ENCODE data around the gene SEH1L.
A peak's percentile ranks its signal among the peaks of the same experiment; 100 is the strongest.

The SEH1L gene

DNA sequence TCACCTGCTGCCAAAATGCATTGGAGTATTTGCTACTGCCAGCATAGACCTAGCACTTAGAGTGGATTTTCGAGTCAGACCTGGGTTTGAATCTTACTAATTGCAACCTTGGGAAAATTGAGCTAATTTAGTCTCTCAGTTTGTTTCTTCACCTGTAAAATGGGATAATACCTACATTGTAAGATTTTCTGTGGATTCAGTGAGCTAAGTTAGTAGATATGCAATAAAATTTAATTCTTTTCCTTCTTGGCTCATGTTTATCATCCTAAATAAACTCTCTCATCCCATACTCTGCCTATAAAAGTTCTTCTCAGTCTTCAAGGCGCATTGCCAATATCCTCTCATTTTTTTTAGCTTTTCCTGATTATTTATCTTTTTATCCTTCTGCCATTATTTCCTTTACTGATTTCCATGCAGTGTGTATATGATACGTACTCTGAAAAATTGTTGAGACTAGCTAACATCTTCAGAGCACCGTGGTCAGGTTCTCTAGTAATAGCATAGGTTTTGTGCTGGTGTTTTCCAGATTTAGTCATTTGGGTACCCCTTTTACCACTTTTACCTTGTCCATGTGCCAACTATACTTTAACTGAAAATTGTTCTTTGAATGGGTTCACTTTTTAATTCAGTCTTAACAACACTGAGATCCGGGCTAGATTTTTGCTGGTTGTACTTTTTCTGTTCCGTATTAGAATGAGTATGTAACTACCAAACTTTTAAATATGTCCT lies 50.7 kb downstream of the SEH1L start:
- no peak for DNase-seq

DNA sequence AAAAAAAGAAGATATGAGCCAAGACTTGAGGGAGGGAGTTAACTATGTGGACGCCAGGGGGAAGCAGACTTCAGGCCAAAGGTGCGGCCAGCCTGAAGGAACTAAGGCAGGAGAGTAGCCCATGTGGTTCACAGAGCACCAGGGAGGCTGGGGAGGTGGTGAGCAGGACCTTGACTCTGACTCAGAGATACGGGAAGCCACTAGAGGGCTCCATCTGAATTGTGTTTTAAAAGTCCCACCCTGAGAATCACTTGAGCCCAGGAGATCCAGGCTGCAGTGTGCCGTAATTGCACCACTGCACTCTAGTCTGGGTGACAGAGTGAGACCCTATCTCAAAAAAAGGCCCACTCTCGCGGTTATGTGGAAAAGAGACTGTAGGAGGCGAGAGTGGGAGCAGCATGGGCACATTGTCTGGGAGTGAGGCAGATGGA lies 55.7 kb downstream of the SEH1L start:
- peak; percentile 63 for DNase-seq

DNA sequence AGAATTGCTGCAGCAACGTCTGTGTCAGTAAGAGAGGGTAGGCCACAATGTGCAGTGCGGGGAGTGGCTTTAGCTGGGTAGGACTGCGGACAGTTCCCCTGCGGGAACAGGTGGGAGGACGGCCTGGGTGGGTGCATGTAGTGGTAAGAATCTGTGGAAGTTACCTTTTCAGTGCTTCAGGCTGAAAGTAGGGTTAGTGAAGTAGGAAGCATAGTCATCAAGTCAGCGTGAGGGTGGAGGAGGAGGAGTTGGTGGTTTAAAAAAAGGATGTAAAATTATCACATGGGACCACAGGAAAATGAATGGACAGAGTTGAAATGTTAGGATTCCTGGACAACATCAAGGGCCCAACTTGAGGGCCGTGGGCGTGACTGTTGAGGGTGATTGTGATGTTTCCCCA lies 56.6 kb downstream of the SEH1L start:
- no peak for DNase-seq

DNA sequence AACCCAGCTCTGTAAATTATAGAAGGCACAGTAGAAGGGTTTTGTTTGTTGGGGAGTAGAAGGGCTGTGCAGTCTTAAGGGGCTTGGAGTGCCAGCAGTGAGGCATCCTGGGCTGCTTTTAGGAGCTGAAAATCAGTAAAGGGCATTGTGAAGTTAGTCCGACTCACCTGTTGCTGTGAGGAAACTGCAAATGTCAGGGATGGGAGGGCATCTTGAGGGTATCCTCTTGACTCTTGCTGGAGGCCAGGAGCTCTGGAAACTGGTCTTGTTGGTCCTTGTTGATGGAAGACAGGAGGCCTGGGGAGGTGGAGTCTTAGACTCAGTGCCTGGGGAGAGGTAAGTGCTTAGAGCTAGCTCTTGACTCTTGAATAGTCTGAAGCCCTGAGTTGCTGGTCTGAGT lies 57.5 kb downstream of the SEH1L start:
- no peak for DNase-seq

DNA sequence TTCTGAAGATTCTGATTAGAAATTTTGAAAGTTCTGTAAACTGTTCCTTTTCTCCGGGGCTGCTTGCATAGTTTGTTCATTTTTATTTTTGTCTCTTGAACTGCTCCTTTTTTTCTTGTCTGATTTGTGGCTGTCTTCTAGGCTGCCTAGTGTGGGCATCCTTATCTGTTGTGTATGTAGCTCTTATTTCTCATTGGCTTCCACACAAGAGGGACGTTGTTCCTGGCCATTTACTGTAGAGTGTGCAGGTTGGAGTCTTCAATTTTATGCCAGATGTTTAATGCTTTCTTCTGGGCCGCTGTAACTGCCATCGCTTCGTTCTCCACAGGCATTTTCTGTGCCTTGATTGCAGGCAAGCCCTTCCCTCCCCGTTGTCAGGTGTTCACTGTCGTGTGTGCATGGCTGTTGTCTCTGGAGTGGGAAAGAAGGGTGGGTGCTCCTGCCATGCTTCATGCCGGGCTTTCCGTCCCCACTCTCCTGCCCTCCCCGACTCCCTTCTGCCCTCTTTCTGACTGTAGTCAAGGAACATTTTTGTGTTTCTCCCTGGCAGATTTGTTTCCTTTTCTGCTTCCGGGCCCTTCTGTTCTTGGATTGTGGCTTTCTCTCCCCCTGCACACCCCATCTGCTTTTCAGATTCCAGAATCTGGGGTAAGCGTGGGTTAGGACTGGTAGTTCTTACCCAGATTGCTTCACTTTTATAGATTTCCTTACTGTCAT lies 58.9 kb downstream of the SEH1L start:
- DNase-seq: no peak

DNA sequence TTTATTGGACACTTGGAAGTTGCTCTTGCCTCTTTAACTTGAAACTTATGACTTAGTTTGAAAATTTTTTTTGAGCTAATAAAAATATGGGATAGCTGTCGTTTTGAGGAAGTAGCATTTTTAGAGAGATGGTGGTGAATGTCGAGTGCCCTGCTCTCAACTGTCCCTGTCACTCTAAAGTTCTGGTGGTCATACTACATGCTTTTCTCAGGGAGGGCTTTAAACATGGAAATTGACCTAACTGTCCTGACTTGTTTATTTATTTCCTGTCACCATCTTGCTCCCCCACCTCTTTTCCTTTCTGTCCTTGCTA lies 59.4 kb downstream of the SEH1L start:
- DNase-seq: no peak

DNA sequence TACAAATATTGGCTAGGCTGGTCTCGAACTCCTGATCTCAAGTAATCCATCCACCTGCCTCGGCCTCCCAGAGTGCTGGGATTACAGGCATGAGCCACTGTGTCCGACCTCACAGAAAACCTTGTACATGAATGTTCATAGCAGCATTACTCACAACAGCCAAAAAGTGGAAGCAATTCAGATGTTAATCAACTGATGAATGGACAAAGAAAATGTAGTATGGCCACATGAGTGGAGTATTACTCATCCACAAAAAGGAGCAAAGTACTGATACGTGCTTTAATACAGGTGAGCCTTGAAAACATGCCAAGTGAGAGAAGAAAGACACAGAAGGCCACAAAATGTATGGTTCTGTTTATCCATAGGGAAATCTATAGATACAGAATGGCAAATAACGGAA lies 63.9 kb downstream of the SEH1L start:
- no peak for DNase-seq

DNA sequence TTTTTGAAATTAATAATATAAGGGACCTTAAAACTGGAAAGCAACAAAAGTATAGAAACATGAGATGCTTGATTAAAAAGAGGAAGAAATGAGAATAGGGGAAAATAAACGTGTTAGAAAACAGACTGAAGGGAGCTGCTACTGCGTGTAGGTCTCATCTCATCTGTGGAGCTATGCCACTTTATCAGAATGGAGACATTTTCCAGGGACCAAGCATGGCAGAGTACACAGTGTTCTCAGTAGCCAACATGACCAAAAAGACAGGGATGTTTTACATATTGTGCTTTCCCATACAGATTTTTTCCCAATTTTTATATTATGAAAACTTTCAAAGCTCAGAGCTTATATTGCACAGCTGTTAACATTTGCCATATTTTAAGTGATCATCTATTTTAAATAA lies 66.4 kb downstream of the SEH1L start:
- no peak for DNase-seq

DNA sequence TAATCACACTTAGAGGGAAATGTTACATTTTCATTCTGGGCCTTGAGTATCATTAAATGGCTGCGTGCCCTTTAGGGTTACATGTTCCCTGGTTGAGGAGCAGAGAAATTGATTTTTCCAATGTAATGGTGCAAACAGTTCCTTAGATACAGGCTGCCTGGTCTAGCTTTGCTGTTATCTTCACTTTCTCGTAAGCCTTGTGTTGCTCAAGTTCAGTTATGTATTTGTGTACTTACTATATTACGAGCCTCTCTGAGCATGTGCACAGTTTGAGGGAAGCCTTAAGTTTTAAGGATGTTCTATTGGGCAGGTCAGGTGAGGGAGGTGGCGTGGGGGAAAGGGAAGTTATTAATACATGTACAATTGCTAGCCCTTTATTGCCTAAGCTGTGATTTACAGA lies 67.0 kb downstream of the SEH1L start:
- DNase-seq: no peak

DNA sequence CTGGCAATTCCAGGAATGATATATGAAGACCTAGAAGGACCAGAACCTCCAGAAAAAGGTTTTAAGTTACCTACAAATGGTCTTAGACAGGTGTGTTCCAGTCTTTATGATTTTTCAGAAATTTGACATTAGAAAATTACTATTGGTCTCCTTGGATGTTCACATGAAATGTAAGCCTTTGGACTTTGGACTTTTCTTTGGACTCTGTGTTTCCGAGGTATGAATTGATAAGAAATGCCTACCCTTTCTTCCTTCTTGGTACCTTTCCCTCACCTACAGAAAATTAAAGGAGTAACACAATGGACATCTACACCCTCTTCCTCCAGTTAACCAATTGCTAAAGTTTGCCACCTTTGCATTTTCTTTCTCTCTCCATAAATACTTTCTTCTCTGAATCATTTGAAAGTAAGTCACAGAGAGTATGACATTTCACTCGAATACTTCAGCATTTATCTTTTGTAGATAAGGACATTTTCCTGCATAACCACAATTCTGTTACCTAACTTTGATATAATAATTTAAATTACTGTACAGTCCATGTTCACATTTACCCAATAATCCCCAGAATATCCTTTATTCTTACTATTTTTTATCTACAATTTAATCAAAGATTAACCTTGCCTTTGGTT lies 69.5 kb downstream of the SEH1L start:
- DNase-seq: no peak

DNA sequence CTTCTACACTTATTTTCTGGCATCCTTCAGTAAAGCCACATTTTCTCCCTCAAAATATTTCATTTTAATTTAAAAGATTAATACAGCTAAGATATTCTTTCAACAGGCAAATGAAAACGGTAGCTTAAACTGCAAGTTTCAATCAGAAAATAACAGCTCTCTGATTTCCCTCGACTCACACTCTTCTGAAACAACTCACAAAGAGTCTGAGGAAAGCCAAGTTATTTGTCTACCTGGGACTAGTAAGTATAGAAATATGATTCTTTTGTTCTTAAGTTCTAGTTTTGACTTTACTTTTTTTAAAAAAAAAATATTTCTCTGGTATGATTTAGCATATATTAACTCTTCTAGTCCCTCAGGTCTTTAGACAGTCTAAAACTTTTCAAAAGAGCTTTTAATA lies 70.6 kb downstream of the SEH1L start:
- no peak for DNase-seq

DNA sequence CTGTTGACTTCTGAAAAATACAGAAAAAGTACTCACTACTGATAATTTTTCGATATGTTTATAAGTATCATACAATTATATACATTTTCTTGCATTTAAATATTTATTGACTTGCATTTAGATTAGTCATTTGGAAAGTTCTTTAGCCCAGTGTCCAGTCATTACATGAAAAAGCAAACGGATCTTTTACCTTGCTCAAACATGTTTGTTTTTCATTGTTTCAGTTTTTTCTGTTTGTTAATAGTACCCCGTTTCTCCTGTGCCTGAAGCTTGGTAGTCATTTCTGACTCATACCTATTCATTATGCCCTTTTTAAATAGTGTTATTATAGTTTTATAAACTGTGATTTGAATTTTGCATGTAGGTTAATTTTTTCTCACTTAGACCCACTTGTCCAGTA lies 71.5 kb downstream of the SEH1L start:
- peak; percentile 39 for DNase-seq

DNA sequence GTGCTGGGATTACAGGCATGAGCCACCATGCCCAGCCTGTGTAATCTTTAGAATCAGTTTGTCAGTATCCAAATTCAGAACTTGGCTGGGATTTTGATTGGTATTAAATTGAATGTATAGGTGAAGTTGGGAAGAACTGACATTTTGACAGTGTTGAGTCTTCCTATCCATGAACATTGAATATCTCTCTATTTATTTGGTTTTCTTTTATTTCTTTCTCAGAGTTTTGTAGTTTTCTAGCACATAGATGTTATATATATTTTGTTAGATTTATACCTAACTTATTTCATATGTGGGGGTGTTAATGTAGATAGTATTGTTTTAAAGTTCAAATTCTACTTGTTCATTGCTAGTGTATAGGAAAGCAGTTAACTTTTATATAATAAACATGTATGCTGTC lies 74.8 kb downstream of the SEH1L start:
- no peak for DNase-seq

DNA sequence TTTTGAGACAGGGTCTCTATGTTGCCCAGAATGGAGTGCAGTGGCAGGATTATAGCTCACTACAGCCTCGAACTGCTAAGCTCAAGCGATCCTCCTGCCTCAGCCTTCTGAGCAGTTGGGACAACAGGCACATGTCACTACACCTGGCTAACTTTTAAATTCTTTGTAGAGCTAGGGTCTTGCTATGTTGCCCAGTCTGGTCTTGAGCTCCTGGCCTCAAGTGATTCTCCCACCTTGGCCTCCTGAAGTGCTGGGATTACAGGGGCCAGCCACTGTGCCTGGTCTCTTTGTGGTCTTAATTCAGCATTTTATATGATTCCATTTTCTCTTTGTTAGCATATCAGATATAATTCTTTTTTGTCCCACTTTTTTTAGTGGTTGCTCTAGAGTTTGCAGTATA lies 77.4 kb downstream of the SEH1L start:
- DNase-seq: no peak

DNA sequence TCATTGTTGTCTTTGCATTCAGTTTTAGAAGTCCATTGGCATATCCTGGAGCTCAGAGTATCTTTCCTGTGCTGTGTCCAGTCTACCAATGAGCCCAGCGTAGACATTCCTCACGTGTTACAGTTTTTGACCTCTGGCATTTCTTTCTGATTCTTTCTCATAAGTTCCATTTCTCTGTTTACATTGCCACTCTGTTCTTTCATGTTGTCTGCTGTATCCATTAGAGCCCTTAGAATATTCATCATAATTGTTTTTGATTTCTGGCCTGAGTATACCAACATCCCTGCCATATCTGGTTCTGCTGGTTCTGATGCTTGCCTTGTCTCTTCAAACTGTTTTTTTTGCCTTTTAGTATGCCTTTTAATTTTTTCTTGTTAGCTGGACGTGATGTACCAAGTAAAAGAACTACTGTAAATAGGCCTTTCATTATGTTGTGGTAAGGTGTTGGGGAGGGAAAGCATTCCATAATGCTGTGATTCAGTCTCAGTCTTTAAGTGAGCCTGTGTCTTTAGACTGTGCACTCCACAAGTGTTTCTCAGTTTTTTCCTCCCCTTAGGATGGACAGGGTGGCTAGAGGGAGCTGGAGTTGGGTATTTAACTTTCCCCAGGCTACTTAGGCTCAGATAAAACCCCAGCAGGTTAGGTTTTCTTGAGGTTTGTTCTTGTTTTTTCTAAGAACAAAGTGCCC lies 78.9 kb downstream of the SEH1L start:
- peak; percentile 18 for DNase-seq

DNA sequence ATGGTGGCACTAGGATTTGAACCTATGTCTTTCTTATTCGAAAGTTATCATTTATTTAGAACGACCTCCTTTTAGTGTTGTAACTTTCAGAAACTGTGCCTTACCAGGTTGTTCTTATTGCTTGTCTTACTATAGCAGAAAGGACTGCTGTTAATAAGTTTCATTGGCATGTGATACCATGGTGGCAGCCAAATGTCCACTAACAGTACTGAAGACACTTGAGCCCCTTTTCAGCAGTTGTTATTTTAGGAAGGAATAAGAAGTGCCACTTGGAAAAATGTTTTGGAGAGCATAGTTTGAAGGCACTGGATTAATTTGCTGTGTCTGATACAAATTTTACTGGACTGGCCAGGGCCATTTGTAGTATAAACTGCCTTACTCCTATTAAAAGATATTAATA lies 81.1 kb downstream of the SEH1L start:
- DNase-seq: no peak

DNA sequence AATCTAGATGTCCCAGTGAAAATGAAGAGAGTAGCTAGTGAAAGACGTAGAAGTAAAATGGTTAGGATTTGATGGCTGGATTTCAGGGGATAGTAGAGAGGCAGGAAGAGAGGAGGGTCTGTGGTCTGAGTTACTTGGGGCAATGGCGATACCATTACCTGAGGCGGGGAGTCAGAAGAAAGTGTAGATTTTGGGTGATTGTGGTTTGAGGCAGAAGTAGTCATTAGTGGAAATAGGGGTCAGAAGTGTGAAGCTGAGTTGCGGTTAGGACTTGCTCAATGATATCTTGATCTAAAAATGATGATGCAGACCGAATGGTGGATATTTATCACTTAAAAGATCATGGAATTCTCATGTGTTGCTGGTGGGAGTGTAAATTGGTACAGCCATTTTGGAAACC lies 84.4 kb downstream of the SEH1L start:
- no peak for DNase-seq

DNA sequence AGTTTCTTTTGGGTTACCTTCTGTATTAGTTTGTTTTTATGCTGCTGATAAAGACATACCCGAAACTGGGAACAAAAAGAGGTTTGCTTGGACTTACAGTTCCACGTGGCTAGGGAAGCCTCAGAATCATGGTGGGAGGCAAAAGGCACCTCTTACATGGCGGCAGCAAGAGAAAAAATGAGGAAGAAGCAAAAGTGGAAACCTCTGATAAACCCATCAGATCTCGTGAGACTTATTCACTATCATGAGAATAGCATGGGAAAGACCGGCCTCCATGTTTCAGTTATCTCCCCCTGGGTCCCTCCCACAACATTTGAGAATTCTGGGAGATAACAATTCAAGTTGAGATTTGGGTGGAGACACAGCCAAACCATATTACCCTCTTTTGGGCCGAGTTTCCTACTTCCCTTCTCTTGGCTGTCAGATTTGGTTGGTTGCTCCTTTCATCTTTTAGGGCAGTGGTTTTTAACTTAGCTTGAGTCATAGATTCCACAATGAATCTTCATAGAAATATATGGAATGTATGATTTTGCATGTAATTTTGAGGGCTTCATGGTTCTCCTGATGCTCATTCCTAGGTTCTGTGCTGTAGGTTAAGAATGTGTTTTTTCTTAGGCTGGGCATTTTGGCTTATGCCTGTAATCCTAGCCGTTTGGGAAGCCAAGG lies 87.6 kb downstream of the SEH1L start:
- DNase-seq: peak; percentile 50

DNA sequence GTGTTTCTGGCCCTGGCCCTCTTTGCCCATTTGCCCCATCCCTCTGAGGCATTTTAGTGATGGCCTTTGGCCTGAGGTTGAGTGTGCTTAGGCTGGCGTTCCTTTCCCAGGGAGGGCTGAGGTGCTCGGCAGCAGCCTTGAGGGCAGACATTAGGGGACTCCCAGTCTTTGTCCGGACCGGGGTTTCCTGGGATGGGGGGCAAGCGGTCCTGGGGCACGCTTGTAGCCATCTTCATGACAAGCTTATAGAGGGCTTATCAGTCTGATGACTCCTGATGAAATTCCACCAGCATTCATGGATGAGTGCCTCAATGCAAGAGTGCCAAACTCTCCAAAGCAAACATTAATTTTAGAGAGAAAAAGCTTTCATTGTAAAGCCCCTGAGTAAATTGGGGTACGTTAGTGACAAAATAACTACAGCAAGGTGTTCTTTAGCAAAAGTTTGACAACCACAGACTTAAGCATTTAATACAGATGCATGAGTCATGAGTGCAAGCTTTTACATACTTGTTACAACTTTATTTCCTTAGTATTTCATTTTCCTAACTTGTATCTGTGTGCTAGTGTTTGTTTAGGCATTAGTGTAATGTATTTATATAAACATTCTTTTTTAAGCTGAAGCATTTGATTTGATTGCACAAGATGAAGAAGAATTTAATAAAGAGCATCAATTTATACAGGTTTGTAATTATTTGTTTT lies 89.0 kb downstream of the SEH1L start:
- peak; percentile 38 for DNase-seq

Measured in HCEC 1CT (cell line).